ENCODE results near the gene NR1I2.

The NR1I2 gene

DNA sequence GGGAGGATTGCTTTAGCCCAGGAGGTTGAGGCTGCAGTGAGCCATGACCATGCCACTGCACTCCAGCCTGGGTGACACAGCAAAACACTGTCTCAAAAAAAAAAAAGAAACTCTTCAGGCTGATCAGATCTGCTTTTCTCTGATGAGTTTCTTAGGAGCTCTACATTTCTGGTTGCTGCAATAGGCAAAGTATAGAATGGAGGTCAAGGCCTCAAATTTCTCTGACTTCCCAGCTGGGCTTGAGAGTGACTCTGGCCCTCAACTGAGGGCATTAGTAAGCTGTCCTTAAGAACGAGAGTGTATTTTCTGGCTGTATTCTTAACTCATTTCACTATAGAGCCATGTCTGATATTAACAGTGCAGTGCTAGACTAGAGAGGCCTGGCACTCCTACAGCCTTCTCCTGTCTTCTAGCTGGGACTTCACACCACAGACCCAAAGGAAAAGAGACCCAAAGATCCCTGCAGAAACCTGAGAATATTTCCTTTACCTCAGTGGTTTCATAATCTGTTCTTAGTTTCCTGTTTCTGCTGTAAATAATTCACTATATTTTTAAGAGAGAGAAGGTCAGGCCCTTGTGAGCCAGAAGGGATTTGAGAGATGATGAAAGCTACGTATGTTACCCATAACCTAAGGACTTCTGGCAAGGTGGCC, 2.0 kb upstream of the NR1I2 start:
- DNase-seq: no peak

DNA sequence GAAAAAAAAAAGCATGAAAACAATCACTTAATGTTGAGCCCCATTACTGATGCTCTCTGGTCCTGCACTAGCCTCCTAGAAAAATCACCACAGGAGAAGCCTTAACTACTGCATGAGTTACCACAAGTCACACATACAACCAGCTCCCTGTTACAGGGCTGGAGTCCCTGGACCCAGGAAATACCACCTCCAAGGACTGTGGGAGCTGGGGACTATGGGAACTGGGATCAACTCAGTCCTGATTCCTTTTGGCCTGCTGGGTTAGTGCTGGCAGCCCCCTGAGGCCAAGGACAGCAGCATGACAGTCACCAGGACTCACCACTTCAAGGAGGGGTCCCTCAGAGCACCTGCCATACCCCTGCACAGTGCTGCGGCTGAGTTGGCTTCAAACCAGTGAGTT, 559 bp downstream of the NR1I2 start:
- DNase-seq: no peak

DNA sequence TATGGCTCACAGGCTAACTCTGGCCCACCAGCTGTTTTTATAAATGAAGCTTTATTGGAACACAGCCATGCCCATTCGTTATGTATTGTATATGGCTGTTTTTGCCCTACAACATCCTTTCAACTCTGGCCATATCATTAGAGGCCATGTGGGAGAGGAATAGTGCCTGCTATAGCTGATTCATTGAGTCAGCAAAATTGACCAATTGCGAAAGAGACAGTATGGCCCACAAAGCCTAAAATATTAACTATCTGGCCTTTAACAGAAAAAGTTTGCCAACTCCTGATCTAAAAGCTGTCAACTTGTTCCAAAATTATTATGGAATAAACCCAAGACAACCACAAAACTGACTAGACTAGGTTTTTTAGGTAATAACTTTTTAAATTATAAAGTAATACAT, 1.4 kb downstream of the NR1I2 start:
- no peak for DNase-seq

DNA sequence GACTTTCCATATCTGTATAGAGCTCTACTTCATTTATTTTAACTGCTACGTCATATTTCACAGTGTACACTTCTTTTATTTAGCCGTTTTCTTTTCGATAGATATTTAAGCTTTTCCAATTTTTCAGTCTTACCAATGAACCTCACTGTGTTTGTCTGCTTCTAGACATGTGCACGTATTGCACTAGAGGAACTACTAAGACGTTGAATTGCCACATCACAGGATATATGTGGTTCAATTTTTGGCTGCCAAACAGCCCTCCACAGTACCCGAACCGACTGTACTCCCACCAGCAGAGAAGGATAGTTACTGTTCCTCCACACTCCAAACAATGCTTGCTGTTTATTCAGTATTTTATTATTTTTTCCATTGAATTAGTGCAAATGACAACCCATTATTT, 2.0 kb downstream of the NR1I2 start:
- no peak for DNase-seq

DNA sequence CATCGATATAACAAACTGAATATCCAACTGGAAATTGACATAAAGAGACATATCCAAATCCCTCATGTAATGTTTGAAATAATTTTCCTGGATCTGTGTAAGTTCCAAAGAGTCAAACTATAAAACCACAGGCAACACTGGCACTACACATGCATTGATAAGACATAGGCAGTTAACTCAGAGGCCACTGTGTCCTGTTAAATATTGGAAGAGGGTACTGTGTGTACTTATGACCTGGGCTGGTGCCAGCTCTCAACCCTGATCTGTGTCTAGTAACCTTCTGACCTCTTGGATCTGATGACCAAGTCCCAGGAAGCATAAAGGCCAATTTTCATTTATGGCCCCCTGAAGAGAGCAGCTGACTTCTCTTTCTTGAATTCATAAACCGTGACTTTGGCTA, 4.5 kb downstream of the NR1I2 start:
- DNase-seq: no peak

DNA sequence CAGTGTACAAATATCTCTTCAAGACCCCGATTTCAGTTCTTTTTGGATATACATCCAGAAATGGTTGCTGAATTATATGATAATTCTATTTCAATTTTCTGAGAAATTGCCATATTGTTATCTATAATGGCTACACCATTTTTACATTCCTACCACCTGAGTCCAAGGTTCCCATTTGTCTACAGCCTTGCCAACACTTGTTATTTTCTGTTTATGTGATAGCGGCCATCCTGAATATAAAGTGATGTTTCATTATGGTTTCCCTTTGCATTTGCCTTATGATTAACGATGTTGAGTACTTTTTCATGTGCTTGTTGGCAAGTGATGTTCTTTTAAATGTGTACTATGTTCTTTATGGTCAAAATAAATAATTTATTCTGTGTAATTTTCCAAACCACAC, 8.5 kb downstream of the NR1I2 start:
- DNase-seq: no peak

DNA sequence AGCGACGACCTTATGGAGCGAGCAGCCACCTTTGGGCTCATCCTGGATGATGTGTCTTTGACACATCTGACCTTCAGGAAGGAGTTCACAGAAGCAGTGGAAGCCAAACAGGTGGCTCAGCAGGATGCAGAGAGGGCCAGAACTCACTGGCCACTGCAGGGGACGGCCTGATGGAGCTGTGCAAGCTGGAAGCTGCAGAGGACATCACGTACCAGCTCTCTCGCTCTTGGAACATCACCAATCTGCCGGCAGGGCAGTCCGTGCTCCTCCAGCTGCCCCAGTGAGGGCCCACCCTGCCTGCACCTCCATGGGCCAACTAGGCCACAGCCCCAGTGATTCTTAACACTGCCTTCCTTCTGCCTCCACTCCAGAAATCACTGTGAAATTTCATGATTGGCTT, 10.4 kb downstream of the NR1I2 start:
- no peak for DNase-seq

DNA sequence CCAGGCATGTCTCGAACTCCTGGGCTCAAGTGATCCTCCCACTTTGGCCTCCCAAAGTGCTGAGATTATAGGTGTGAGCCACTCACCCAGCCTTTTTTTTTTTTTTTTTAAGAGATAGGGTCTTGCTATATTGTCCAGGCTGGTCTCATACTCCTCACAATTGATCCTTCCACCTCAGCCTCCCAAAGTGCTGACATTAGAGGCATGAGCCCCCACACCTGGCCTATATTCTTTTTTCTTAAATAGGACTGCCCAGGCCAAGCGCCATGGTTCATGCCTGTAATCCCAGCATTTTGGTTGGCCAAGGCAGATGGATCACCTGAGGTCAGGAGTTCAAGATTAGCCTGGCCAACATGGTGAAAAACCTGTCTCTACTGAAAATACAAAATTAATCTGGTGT, 12.5 kb downstream of the NR1I2 start:
- no peak for DNase-seq

DNA sequence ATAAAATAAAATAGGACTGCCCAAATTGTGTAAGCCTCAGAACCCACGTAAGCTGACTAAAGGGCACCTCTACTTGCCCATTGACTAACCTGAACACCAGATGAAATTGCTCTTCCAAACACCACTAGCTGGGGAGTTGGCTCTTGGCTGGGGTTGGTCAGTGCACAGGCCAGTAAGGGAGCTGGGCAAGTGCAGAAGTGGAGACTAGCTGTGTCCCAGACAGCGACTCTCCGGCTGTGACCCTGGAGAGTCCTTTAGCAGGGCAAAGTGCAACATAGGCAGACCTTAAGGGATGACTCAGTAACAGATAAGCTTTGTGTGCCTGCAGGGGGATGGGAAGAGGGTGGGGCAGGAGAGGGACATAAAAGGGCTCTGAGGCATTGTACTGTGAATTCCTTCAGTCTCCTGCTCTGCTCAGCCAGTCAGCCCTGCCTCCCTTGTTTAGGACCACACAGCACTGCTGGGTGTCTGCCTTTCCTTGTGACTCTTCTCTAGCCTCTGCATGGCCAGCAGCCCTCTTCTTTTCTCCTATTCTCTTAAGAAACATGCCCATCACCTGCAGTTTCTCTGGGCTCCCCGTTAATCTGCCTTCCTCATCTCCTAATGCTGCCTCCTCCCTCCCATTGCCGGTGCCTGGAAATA, 13.2 kb downstream of the NR1I2 start:
- DNase-seq: no peak

DNA sequence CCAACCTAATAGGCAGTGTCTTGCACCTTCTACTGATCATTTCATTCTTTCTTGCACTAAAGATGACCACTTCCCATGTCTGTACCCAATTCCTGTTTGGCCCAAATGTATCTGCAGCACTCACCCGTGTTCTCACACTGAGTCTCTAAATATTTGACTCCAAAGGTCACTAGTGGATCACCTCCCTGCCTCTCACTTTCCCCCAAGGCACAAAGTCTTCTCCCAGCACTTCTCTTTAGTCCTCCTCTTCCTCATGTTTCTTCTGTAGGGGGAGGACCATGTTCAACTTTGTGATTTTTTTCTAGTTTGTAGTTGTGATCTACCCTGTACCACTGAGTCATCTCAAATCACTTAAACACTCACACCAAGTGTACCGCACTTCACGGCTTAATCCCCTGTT, 13.9 kb downstream of the NR1I2 start:
- no peak for DNase-seq

DNA sequence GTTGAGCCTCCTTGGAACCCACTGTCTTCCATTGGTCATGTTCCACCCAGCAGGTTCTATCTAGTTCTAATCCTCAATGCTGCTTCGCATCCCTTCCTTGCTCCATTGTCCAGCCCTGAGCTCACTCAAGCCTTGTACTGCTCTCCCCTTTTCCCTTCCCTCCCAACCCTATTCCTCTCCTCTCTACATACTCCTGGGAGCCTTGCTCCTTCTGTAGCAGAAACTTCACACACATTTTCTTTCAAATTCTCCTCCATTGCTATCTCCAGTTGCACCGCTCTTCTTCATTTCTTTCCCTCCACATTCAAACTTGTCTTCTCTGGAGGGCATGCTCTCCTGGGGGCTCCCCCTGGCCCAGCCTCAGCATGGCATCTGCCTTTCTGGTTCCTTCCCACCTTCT, 14.5 kb downstream of the NR1I2 start:
- no peak for DNase-seq

DNA sequence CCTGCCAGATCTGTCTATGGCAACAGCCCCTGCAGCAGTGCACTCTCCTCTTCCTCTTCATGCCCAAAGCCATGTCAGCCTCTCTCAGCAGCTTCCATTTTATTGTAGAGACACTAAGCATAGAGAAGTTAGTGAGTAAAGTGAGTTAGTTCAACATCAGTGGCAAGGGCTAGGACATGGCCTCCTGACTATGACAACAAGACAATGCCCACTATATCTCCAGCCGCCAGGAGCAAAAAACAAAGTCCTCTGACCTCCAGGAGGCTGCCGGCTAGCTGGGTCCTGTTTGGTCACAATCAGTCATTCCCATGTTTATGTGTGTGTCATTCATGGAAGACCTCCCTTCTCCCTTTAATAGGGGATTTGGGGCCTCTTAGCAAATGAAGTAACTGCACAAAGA, 14.9 kb downstream of the NR1I2 start:
- no peak for DNase-seq

DNA sequence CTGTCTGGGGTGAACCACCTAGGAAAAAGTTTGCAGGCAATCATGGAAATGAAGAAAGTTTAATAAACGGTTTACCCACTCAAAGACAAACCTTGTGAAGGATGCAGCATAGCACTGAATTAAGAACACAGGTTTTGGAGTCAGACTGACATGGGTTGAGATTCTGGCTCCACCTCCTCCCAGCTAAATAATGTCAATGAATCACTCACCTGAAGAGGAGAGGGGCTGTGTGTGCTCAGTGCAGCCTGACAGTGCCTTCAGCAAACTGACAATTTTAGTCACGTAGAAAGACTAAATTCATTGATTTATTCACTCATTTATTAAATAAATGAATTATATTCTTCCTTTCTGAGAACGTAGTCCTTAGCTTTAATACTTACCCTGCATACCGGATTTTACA, 18.9 kb downstream of the NR1I2 start:
- no peak for DNase-seq

DNA sequence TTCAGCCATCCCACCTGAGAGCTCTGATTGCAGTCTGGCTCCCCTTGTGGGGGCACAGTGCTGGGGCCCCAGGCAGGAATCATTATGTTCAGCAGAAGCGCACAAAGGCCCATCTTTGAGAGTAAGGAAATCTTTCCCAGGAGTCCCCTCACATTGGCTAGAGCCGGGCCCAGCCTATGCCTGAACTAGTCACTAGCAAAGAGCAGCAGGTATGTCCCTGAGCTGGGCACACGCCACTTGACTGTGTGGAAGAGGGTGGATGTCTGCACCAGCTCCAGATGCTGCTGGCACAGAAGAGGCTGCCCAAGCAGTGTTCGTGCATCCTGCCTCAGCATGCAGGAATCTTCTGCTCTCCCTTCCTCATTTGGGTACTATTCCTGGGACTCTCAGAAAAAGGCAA, 26.3 kb downstream of the NR1I2 start:
- no peak for DNase-seq

DNA sequence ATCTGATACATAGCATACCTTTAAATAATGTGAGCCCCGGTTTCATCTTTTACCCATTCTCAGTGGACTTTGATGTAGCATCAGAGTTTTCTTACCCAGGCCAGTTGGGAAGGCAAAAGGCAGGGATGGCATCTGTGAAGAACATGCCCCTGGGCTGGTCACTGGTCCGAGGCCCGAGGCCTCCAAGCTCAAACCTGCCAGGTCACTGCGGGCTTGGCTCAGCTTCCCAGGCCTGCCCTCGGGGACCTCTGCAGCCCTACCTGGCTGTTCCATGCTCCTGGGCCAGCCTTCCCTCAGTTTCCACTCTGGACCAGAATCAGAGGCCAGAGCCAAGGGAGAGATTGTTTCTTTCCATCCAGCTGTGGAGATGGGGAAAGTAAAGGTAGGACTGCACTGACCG, 26.9 kb downstream of the NR1I2 start:
- no peak for DNase-seq

DNA sequence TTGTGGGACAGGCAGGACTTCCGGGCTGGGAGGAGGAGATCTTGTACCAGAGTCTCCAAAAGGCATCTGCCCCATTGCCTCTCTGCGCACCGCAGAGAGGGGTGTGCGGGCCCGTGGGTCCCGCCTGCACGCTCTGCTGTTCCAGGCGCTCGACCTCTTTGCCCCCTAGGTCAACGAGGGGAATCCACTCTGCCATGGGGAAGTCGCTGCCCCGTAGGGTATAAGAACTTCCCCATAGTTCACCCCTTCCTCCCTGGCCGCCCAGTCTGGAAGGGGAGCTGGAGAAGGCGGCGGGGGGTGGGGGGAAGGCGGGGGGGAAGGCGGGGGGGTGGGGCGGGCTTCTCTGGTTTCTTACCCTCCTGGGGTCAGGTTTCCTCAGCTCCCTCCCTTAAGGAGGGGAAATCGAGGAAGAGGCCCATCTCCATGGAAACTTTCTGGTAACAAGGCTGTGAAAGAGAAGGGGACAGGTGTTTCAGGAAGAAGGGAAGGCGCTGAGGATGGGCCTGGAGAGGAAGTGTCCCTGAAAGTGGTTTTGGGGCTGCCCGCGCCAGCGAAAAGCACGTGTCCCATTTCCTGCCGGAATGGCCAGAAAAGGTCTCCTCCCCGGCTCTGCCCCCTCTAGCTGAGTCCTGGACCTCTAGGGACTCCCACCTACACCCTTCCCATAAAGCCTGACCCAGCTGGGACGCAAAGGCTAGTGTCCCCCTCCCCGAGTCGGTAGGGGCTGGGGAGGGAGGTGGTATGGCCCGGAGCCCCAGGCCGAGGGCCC, 27.5 kb downstream of the NR1I2 start:
- no peak for DNase-seq

DNA sequence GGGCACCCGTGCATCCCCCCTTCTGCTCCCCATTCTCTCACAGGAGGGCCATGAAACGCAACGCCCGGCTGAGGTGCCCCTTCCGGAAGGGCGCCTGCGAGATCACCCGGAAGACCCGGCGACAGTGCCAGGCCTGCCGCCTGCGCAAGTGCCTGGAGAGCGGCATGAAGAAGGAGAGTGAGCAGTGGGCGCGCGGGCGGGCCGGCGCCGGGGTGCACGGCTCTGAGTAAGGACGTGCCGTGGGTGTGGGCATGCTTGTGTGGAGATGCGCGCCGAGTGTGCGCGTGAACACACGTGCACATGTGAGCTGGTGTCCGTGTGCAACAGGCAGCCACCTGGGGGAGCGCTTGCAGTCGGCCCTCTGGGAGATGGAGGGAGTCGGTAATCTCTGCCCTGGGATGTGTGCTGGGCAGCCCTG, 28.1 kb downstream of the NR1I2 start:
- DNase-seq: no peak

DNA sequence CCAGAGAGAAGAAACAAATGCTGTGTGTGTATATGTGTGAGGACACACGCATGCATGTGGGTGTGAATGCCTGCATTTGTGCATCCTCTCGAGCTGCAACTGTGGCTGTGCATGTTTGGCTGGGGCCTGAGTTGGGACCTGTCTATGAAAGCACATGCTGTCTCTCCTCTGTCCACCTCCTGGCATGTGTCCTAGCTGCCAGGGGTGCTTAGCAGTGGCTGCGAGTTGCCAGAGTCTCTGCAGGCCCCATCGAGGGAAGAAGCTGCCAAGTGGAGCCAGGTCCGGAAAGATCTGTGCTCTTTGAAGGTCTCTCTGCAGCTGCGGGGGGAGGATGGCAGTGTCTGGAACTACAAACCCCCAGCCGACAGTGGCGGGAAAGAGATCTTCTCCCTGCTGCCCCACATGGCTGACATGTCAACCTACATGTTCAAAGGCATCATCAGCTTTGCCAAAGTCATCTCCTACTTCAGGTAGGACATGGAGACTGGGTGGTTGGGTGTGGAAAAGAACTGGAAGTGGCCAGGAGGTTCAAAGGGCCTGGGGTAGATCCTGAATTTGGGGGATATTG, 30.7 kb downstream of the NR1I2 start:
- DNase-seq: no peak

DNA sequence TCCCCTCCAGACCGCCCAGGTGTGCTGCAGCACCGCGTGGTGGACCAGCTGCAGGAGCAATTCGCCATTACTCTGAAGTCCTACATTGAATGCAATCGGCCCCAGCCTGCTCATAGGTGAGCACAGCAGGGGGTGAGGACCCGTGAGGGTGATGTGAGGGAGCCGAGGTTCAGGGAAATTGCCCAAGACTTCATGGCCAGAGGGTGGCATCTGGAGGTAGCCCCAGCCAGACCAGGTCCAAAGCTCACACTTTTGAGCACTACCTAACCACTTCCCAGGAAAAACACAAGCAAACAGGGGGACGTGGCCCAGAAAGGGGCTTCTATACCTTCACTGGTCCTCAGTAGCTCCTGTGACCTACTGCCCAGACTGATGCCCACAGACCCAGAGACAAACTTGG, 33.8 kb downstream of the NR1I2 start:
- no peak for DNase-seq

DNA sequence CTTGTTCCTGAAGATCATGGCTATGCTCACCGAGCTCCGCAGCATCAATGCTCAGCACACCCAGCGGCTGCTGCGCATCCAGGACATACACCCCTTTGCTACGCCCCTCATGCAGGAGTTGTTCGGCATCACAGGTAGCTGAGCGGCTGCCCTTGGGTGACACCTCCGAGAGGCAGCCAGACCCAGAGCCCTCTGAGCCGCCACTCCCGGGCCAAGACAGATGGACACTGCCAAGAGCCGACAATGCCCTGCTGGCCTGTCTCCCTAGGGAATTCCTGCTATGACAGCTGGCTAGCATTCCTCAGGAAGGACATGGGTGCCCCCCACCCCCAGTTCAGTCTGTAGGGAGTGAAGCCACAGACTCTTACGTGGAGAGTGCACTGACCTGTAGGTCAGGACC, 35.2 kb downstream of the NR1I2 start:
- no peak for DNase-seq

DNA sequence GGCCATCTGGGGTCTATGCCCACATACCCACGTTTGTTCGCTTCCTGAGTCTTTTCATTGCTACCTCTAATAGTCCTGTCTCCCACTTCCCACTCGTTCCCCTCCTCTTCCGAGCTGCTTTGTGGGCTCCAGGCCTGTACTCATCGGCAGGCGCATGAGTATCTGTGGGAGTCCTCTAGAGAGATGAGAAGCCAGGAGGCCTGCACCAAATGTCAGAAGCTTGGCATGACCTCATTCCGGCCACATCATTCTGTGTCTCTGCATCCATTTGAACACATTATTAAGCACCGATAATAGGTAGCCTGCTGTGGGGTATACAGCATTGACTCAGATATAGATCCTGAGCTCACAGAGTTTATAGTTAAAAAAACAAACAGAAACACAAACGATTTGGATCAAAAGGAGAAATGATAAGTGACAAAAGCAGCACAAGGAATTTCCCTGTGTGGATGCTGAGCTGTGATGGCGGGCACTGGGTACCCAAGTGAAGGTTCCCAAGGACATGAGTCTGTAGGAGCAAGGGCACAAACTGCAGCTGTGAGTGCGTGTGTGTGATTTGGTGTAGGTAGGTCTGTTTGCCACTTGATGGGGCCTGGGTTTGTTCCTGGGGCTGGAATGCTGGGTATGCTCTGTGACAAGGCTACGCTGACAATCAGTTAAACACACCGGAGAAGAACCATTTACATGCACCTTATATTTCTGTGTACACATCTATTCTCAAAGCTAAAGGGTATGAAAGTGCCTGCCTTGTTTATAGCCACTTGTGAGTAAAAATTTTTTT, 35.9 kb downstream of the NR1I2 start:
- no peak for DNase-seq

DNA sequence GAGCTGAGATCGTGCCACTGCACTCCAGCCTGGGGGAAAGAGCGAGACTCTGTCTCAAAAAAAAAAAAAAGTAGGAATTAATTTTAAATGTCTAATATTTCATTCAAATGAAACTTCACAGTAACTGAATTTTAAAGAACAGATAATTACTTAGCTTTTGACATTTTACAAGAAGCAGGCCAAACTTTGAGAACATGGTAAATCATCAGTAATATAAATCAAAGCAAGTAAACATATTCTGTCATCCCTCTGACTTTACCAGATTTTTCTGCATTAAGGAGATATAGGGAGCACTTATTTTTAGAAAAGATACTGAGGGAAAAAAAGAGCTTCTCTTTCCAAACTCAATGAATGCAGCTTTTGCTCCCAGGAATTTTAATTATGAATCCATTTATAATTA, 37.0 kb downstream of the NR1I2 start:
- no peak for DNase-seq

DNA sequence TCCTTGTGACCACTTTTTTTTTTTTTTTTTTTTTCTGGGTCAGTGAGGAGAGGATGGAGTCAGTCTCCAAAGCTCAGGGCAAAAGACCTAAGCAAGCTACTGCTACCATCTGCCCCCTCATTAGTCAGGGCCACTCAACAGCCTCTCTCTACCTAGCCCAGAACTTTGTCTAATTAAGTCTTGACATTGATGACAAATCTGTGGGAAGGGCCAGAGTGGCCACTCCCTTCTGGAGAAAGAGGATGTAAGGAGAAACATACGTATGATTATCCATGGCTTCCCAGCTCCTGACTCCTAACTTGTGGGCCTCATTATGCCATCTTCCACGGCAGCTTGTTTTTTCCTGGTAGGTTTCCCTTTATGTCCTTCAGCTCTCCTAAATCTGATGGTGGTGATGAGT, 37.9 kb downstream of the NR1I2 start:
- DNase-seq: no peak
